Large intestine (tissue), 3 donors: ENCODE measurements around the gene ALOX15B. TPM values are rescaled to one million over a fixed set of nuclear protein-coding genes. Genes with fewer than 3 reads are reported as not detected.
"Not testable (repeated sequence)": the region's sequence is repeated elsewhere in the genome, so short reads cannot be mapped to it uniquely, and the experiment has no call there.

Source experiments
- DNase-seq, 2 donors: peaks; one replicate each; pipeline versions ENCODE4 v3.0.0 to v3.0.0-alpha.2; 2013
- H3K27ac ChIP-seq: one replicate; pipeline ENCODE4 v1.5.1; 2013; ENCODE audit warnings: low read length
- H3K27me3 ChIP-seq: 2 replicates; pipeline ENCODE4 v1.6.1; 2013; ENCODE audit warnings: low read length; ENCODE audit not compliant: control insufficient read depth, insufficient read depth
- H3K36me3 ChIP-seq: 2 replicates; pipeline ENCODE4 v1.6.1; 2013; ENCODE audit warnings: low read length; ENCODE audit not compliant: control insufficient read depth, insufficient read depth
- H3K4me1 ChIP-seq: one replicate; pipeline ENCODE4 v1.6.1; 2013; ENCODE audit warnings: low read length; ENCODE audit not compliant: control insufficient read depth, insufficient read depth
- H3K4me3 ChIP-seq: one replicate; pipeline ENCODE4 v1.5.1; 2013; ENCODE audit warnings: low read length
- H3K9me3 ChIP-seq: one replicate; pipeline ENCODE4 v1.6.1; 2013; ENCODE audit warnings: mild to moderate bottlenecking, low read depth, low read length, moderate library complexity; ENCODE audit not compliant: control insufficient read depth
- WGBS: methylation state at CpG from one replicate; pipeline ENCODE4 v1.1.5; 2013; ENCODE audit warnings: low lambda C conversion rate; ENCODE audit not compliant: insufficient coverage; 5-methylcytosine and 5-hydroxymethylcytosine counted together
- polyA plus RNA-seq: library from polyadenylated mRNA; unstranded; fragments of 120-200 nt; gene quantifications from one replicate; pipeline ENCODE4 v1.2.1, GENCODE V29; 2013

The ALOX15B gene
- polyA plus RNA-seq, 1 donor: 0.46 TPM

DNA sequence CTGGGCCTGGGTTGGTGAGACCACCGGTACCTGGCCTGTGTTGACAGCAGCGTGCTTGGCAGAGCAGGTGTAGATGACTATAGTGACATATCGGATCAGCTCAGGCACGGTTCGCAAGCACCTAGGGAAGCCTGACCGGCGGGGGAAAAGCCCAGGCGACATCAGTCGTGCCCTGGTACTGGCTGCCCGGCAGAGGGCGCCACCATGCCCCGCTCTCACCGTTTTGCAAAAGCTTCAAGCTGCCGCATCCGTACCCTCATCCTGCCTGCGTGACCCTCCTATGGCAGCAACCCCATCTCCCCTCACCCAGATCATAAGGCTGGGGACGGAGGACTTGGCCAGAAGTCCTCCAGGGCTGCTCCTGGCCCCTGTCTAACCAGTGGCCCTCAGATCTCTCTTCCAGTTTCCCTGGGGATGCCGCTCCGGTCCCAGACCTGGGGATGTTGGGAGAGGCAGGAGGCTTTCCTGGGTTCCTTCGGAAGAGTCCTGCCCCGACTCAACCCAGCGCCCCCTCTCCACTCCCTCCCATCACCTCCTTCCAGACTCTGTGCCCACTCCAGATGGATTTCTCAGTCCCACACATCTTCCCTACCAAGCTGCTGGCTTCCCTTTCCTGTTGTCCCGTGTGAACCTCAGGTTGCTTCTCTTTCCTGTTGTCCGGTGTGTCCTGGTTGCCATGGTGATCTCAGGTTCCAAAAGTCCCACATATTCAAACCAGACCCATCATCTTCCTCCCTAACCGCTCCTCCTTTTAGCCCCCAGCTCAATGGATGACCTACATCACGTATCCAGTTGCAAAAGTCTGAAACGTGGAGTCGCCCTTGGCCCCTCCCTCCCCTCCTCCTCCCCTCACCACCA is 35.0 kb downstream of the ALOX15B start:
- 0% methylated on average over 1 of the region's 28 CpGs for WGBS
- Histone ChIP-seq H3K27me3 (peaks cover 68% of the 10 kb centered on the region), H3K27ac (no peak overlapping the region), H3K4me3 (no peak overlapping the region), H3K36me3 (no peaks in the 10 kb centered on the region), H3K9me3 (peaks cover 6% of the 10 kb centered on the region), H3K4me1 (peaks cover 27% of the 10 kb centered on the region)
- peak; percentile 63 to 64 for DNase-seq

DNA sequence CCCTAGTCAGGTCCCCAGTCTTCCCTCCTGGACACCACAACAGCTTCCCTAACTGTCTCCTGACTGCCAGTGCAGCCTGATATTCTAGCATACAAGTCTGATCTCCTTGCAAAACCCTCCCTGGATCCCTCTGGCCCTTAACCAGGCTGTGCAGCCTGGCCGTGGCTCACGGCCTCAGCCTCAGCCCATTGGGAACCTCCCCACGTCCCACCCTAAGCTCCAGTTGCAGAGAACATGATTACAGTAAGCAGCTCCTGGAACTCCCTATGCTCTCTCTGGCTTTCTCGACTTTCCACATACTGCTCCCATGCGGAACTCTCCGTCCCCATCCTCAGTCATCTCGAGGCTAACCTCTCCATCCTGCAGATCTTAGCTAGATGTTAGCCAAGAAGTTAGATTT is 35.7 kb downstream of the ALOX15B start:
- no peaks in the 10 kb centered on the region for H3K36me3 ChIP-seq
- peaks cover 24% of the 10 kb centered on the region for H3K4me1 ChIP-seq
- no peak overlapping the region for H3K27ac ChIP-seq
- WGBS: no CpG with 5 or more reads among the region's 7 CpGs
- H3K4me3 ChIP-seq: no peak overlapping the region
- peaks cover 74% of the 10 kb centered on the region for H3K27me3 ChIP-seq
- no peak for DNase-seq
- peaks cover 11% of the 10 kb centered on the region for H3K9me3 ChIP-seq

- Histone ChIP-seq H3K4me1 (peaks cover 22% of the 10 kb centered on the region), H3K4me3 (no peak overlapping the region), H3K9me3 (peaks cover 11% of the 10 kb centered on the region), H3K27me3 (peaks cover 77% of the 10 kb centered on the region), H3K36me3 (no peaks in the 10 kb centered on the region), H3K27ac (no peak overlapping the region)
- no peak for DNase-seq
- no CpG with 5 or more reads among the region's 3 CpGs for WGBS
These were observed 36.2 kb downstream of the ALOX15B start for GRCh38 chr17:8075081-8075480.

- WGBS: no CpG with 5 or more reads among the region's 14 CpGs
- peaks cover 78% of the 10 kb centered on the region for H3K27me3 ChIP-seq
- no peak overlapping the region for H3K4me3 ChIP-seq
These were observed 36.9 kb downstream of the ALOX15B start for GRCh38 chr17:8075574-8076342.

GRCh38 chr17:8076502-8077266 is 37.8 kb downstream of the ALOX15B start:
- H3K27ac ChIP-seq: no peak overlapping the region
- no peak overlapping the region for H3K4me3 ChIP-seq
- no peaks in the 10 kb centered on the region for H3K36me3 ChIP-seq
- DNase-seq: no peak
- WGBS: no CpG with 5 or more reads among the region's 13 CpGs
- peaks cover 34% of the 10 kb centered on the region for H3K4me1 ChIP-seq
- peaks cover 11% of the 10 kb centered on the region for H3K9me3 ChIP-seq
- H3K27me3 ChIP-seq: peaks cover 72% of the 10 kb centered on the region

More at GRCh38 chr17:8075574-8076342, 36.9 kb downstream of the ALOX15B start:
- no peaks in the 10 kb centered on the region for H3K36me3 ChIP-seq
- H3K9me3 ChIP-seq: peaks cover 11% of the 10 kb centered on the region
- DNase-seq: no peak
- H3K27ac ChIP-seq: no peak overlapping the region
- peaks cover 29% of the 10 kb centered on the region for H3K4me1 ChIP-seq

DNA sequence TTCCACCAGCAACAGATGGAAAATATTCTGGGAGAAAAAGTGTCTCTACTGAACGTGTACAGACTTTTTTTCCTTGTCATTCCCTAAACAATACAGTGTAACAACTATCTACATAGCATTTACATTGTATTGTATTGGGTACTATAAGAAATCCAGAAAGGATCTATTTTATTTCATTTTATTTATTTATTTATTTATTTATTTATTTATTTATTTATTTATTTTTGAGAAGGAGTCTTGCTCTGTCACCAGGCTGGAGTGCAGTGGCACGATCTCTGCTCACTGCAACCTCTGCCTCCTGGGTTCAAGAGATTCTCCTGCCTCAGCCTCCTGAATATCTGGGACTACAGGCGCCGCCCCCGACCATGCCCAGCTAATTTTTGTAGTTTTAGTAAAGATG is 39.1 kb downstream of the ALOX15B start:
- H3K27ac ChIP-seq, H3K36me3 ChIP-seq, DNase-seq, H3K4me3 ChIP-seq, H3K9me3 ChIP-seq: not testable (repeated sequence)
- no CpG with 5 or more reads among the region's 5 CpGs for WGBS
- peaks cover 59% of the 10 kb centered on the region for H3K27me3 ChIP-seq
- peaks cover 32% of the 10 kb centered on the region for H3K4me1 ChIP-seq

DNA sequence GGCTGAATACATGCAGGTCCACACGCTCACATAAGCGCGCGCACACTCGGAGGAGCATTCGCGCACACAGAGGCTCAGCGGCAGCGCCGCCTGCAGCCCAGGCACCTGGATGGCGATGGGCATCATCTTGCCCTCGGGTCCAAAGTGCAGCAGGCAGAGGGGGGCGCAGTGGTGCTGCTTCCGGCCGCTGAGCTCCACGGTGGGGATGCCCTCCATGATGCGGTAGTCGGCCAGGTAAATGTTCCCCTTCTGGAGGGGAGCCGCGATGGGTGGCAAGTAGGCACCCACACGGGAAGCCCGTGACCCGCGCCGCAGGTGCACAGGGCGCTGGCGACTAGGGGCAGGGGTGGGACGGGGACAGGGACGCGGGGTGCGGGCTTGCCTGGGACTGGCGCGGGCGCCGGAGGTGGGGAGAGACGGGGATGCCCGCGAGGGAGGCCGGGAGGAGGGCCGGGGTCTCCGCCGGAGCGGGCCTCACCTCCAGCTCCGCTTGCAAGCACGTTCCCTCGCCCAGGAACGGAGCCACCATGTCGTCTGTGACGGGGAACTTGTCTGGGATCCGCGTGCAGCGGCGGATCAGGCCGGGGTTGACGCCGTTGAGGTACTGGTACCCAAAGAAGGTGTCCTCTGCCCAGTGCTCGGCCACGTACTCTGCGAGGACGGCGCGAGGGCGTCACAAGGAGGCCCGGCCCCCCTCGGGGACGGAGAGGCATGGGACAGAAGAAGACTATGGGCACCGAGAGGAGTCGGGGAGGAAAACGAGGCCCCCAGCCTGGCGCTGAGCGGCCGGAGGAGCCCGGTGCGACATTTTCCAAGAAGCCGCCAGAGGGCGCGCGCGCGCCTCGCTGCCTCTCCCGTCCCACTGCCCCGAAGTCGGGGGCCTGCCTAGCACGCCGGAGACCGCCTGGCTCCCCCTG is 40.7 kb downstream of the ALOX15B start:
- Histone ChIP-seq H3K36me3 (no peaks in the 10 kb centered on the region), H3K4me3 (peak overlapping the region; percentile 60), H3K4me1 (peaks cover 19% of the 10 kb centered on the region)

GRCh38 chr17:8080208-8080798 is 41.4 kb downstream of the ALOX15B start:
- no peaks in the 10 kb centered on the region for H3K36me3 ChIP-seq
- peaks cover 19% of the 10 kb centered on the region for H3K4me1 ChIP-seq
- peaks cover 5% of the 10 kb centered on the region for H3K9me3 ChIP-seq
- H3K27ac ChIP-seq: peak overlapping the region; percentile 68
- peaks cover 36% of the 10 kb centered on the region for H3K27me3 ChIP-seq
- DNase-seq: peak in 1 of 2 donors; percentile 80
- WGBS: no CpG with 5 or more reads among the region's 25 CpGs
- H3K4me3 ChIP-seq: peak overlapping the region; percentile 60

More for the DNA sequence above, 40.7 kb downstream of the ALOX15B start:
- no CpG with 5 or more reads among the region's 87 CpGs for WGBS
- peak; percentile 83 to 91 for DNase-seq
- H3K27me3 ChIP-seq: peaks cover 43% of the 10 kb centered on the region
- peak overlapping the region; percentile 83 for H3K27ac ChIP-seq
- H3K9me3 ChIP-seq: peaks cover 5% of the 10 kb centered on the region

DNA sequence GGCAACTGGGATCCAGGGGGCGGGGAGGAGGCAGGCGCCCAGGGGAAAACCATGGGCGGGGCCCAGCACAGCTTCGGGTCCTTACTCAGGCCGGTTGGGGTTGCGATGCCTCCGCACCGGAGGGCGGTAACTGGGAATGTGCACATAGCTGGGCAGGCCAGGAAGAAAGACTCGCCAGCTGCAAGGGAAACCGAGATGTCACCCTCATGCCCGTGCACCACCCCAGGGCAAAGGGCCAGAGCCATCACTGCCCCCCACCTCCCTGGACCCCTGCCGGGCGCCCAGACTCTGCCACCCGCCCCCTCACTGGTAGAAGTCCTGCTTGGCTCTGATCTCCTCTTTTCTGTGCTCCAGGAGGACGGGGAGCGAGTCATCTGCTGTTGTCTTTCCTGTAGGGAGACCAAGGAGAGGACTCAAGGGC is 42.0 kb downstream of the ALOX15B start:
- Histone ChIP-seq H3K27me3 (peaks cover 31% of the 10 kb centered on the region), H3K4me1 (peaks cover 19% of the 10 kb centered on the region), H3K9me3 (peaks cover 5% of the 10 kb centered on the region), H3K36me3 (no peaks in the 10 kb centered on the region), H3K4me3 (peak overlapping the region; percentile 60), H3K27ac (no peak overlapping the region)
- peak in 1 of 2 donors; percentile 43 for DNase-seq
- WGBS: no CpG with 5 or more reads among the region's 17 CpGs
